Keratinocyte (primary cell): Measurements from ENCODE around the gene SEC14L1. TPM values are rescaled to one million over a fixed set of nuclear protein-coding genes. Genes with fewer than 3 reads are reported as not detected.
"Not testable (repeated sequence)": the region's sequence is repeated elsewhere in the genome, so short reads cannot be mapped to it uniquely, and the experiment has no call there.

Source experiments
- DNase-seq: peaks from one replicate; pipeline ENCODE4 v3.0.0-alpha.2; 2011; ENCODE audit warnings: low read depth, missing footprints, low spot score
- FAIRE-seq: peaks from 2 replicates; lab custom pipeline; 2011; peaks lifted over from hg19 to GRCh38; lab: Jason Lieb, UNC
- H2AFZ ChIP-seq: 2 replicates; pipeline ENCODE4 v1.6.0; 2012; ENCODE audit warnings: low read length, control low read depth, inconsistent platforms; ENCODE audit not compliant: control insufficient read depth
- H3K27ac ChIP-seq: 2 replicates; pipeline ENCODE4 v1.5.1; 2011; ENCODE audit warnings: low read length; ENCODE audit not compliant: control insufficient read depth, insufficient read depth
- H3K27me3 ChIP-seq: 3 replicates; pipeline ENCODE4 v1.6.0; 2011; ENCODE audit warnings: low read length; ENCODE audit not compliant: control insufficient read depth, insufficient read depth; ENCODE audit errors: extremely low read depth
- H3K36me3 ChIP-seq, 2 experiments: 2 replicates in 1 of 2; 3 replicates in 1 of 2; pipeline ENCODE4 v1.5.1; 2011; ENCODE audit warnings: low read length in 2 of 2, mild to moderate bottlenecking in 1 of 2; ENCODE audit not compliant: control insufficient read depth in 2 of 2, insufficient read depth in 2 of 2; ENCODE audit errors: extremely low read depth in 1 of 2
- H3K4me1 ChIP-seq: 3 replicates; pipeline ENCODE4 v1.5.1; 2011; ENCODE audit warnings: low read length; ENCODE audit not compliant: control insufficient read depth, insufficient read depth; ENCODE audit errors: extremely low read depth
- H3K4me2 ChIP-seq: 3 replicates; pipeline ENCODE4 v1.6.0; 2011; ENCODE audit warnings: low read depth, low read length; ENCODE audit not compliant: control insufficient read depth, insufficient read depth; ENCODE audit errors: extremely low read depth
- H3K4me3 ChIP-seq, 3 experiments: fragments of 200-600 bp in 1 of 3; sonication (generic) in 1 of 3; 2 replicates in 2 of 3; 3 replicates in 1 of 3; pipeline ENCODE4 v1.5.1; 2011 to 2016; ENCODE audit warnings: low read length in 3 of 3, mild to moderate bottlenecking in 3 of 3, control low read depth in 2 of 3, inconsistent platforms in 1 of 3, low read depth in 1 of 3, mixed read lengths in 1 of 3, mixed run types in 1 of 3, moderate library complexity in 1 of 3; ENCODE audit not compliant: control insufficient read depth in 2 of 3, insufficient read depth in 2 of 3; ENCODE audit errors: extremely low read depth in 1 of 3
- H3K79me2 ChIP-seq: 2 replicates; pipeline ENCODE4 v1.6.0; 2012; ENCODE audit warnings: low read length; ENCODE audit not compliant: control insufficient read depth, insufficient read depth
- H3K9ac ChIP-seq: 3 replicates; pipeline ENCODE4 v1.6.0; 2011; ENCODE audit warnings: low read length; ENCODE audit not compliant: control insufficient read depth, insufficient read depth; ENCODE audit errors: extremely low read depth
- H3K9me1 ChIP-seq: 3 replicates; pipeline ENCODE4 v1.6.0; 2011; ENCODE audit warnings: low read length; ENCODE audit not compliant: control insufficient read depth, insufficient read depth; ENCODE audit errors: extremely low read depth
- H3K9me3 ChIP-seq: 2 replicates; pipeline ENCODE4 v1.5.1; 2012; ENCODE audit warnings: low read depth, low read length; ENCODE audit not compliant: control insufficient read depth
- H4K20me1 ChIP-seq: 3 replicates; pipeline ENCODE4 v1.6.0; 2011; ENCODE audit warnings: low read length; ENCODE audit not compliant: control insufficient read depth, insufficient read depth; ENCODE audit errors: extremely low read depth
- CTCF ChIP-seq, 3 experiments: IDR thresholded peaks in 1 of 3; conservative IDR thresholded peaks in 1 of 3; optimal IDR thresholded peaks in 1 of 3; 2 replicates in 2 of 3; 3 replicates in 1 of 3; pipeline versions ENCODE3 to v1.5.1; 2011; ENCODE audit warnings: low read length in 3 of 3, mild to moderate bottlenecking in 3 of 3, moderate library complexity in 2 of 3, control low read depth in 1 of 3, inconsistent platforms in 1 of 3; ENCODE audit not compliant: insufficient read depth in 2 of 3; ENCODE audit errors: extremely low read depth in 1 of 3
- EZH2 ChIP-seq: IDR thresholded peaks from one replicate; pipeline ENCODE4 v1.6.1; 2012; ENCODE audit warnings: inconsistent platforms, mild to moderate bottlenecking, low read length, moderate library complexity
- dilution Hi-C: fragments of 300-500 bp; cut with MboI; formaldehyde crosslinking; loops from one replicate; pipeline ENCODE4 v1.7.0; 2020; ENCODE audit warnings: low sequenced_read_pairs; ENCODE audit not compliant: extremely low pct_ligation_motif_present
- polyA plus RNA-seq, 5 experiments: library from polyadenylated mRNA; depleted of rRNA in 3 of 5; stranded (reverse) in 3 of 5; stranded (forward) in 1 of 5; unstranded in 1 of 5; fragments of >200 nt; gene quantifications; 1 replicate in 1 of 5; 2 replicates in 3 of 5; 3 replicates in 1 of 5; pipeline versions ENCODE4 v1.2.1 to v1.2.3, GENCODE V29; 2011 to 2012; ENCODE audit warnings: missing spikeins in 2 of 5, low read depth in 1 of 5, low replicate concordance in 1 of 5

SEC14L1 gene
- polyA plus RNA-seq, 1 donor (not counting 4 experiments of a cell fraction or from before 2014, with no cell fraction given), result 35.6 TPM

GRCh38 chr17:77109764-77110359 is 30.9 kb upstream of the SEC14L1 start:
- peak overlapping the region; percentile 50 for H2AFZ ChIP-seq
- no peaks in the 10 kb centered on the region for H4K20me1 ChIP-seq
- H3K9me1 ChIP-seq, result no peaks in the 10 kb centered on the region
- H3K27ac ChIP-seq, result no peak overlapping the region
- FAIRE-seq (no peak), DNase-seq (no peak)
- H3K4me1 ChIP-seq, result no peaks in the 10 kb centered on the region
- dilution Hi-C loops, result no loop called here
- H3K79me2 ChIP-seq, result no peaks in the 10 kb centered on the region
- TF ChIP-seq CTCF (optimal IDR thresholded peaks at IDR 0.05 in 1 of 3, IDR thresholded peaks at IDR 0.05 in 1 of 3, conservative IDR thresholded peaks at IDR 0.05 in 1 of 3; ENCODE audit: extremely low read depth in 1 of 3, insufficient read depth in 2 of 3, low read length in 3 of 3) (no peak), EZH2 (no peak)
- no peak overlapping the region for H3K4me2 ChIP-seq
- H3K27me3 ChIP-seq, result no peaks in the 10 kb centered on the region
- H3K4me3 ChIP-seq, result no peak overlapping the region
- H3K36me3 ChIP-seq, result no peaks in the 10 kb centered on the region
- H3K9ac ChIP-seq, result no peak overlapping the region
- H3K9me3 ChIP-seq, result no peaks in the 10 kb centered on the region

GRCh38 chr17:77111165-77111933 is 29.4 kb upstream of the SEC14L1 start:
- dilution Hi-C loops, H3K27me3 ChIP-seq, H3K4me3 ChIP-seq, H3K9ac ChIP-seq, DNase-seq, H4K20me1 ChIP-seq, H3K36me3 ChIP-seq, H2AFZ ChIP-seq, H3K4me2 ChIP-seq, H3K9me3 ChIP-seq, H3K9me1 ChIP-seq, H3K4me1 ChIP-seq, H3K79me2 ChIP-seq, H3K27ac ChIP-seq, FAIRE-seq: not testable (repeated sequence)
